Lower leg skin (tissue), 4 donors: ENCODE measurements around the gene CAMK2B. TPM values are rescaled to one million over a fixed set of nuclear protein-coding genes. Genes with fewer than 3 reads are reported as not detected.

ENCODE experiments used
- DNase-seq, 2 donors: peaks; one replicate each; pipeline ENCODE4 v3.0.0-alpha.2; 2019; ENCODE audit warnings: low spot score in 2 of 2
- H3K4me3 ChIP-seq: fragments of 200-600 bp; sonication (generic); 2 replicates; pipeline ENCODE4 v1.5.1; 2017; ENCODE audit warnings: mild to moderate bottlenecking, low read depth; ENCODE audit not compliant: poor library complexity, severe bottlenecking
- CTCF ChIP-seq, 3 donors: fragments of 450-650 bp; IDR thresholded peaks; one replicate each; pipeline ENCODE4 v1.5.1; 2016; ENCODE audit warnings: antibody characterized with exemption in 3 of 3, mild to moderate bottlenecking in 3 of 3, moderate library complexity in 2 of 3
- POLR2A ChIP-seq, 2 donors: fragments of 450-650 bp; IDR thresholded peaks; one replicate each; pipeline ENCODE4 v1.6.1; 2016 to 2017; ENCODE audit warnings: antibody characterized with exemption in 2 of 2, mild to moderate bottlenecking in 1 of 2, moderate library complexity in 1 of 2
- WGBS, 2 donors: methylation state at CpG; one replicate each; pipeline ENCODE4 v1.1.5; 2018; 5-methylcytosine and 5-hydroxymethylcytosine counted together
- intact Hi-C: fragments of 100-400 bp; cut with DNase I; formaldehyde crosslinking; loops from one replicate; pipeline ENCODE4 v1.15.0; 2023; ENCODE audit warnings: low total_unique reads
- total RNA-seq, 4 donors: library from RNA; depleted of rRNA; stranded (reverse); fragments of >200 nt; gene quantifications; one replicate each; pipeline ENCODE4 v1.1.0, GENCODE V29; 2016

Gene CAMK2B
- total RNA-seq, 4 donors from 2014 or later = 0.04 to 2.6 (median 1.1) TPM

- DNase-seq = no peak
- intact Hi-C loops = no loop called here
- TF ChIP-seq POLR2A (IDR thresholded peaks at IDR 0.05) (no peak), CTCF (IDR thresholded peaks at IDR 0.05) (no peak)
- WGBS, 2 donors = 60 to 66% methylated on average over 10 of the region's 10 CpGs
- H3K4me3 ChIP-seq = no peak overlapping the region
These were observed 100.3 kb downstream of the CAMK2B start for GRCh38 chr7:44224974-44225565.

GRCh38 chr7:44224080-44224973 lies 101.1 kb downstream of the CAMK2B start:
- TF ChIP-seq POLR2A (IDR thresholded peaks at IDR 0.05) (no peak), CTCF (IDR thresholded peaks at IDR 0.05) (no peak)
- DNase-seq = no peak
- intact Hi-C loops = no loop called here
- H3K4me3 ChIP-seq = no peak overlapping the region
- 46 to 50% methylated on average over 16 to 18 of the region's 18 CpGs for WGBS, 2 donors

- WGBS, 2 donors = 51 to 52% methylated on average over 4 of the region's 5 CpGs
- H3K4me3 ChIP-seq = no peak overlapping the region
- intact Hi-C loops = no loop called here
- TF ChIP-seq POLR2A (IDR thresholded peaks at IDR 0.05) (no peak), CTCF (IDR thresholded peaks at IDR 0.05) (no peak)
- no peak for DNase-seq
These were observed 101.9 kb downstream of the CAMK2B start for GRCh38 chr7:44223362-44224079.

- DNase-seq = no peak
- 80 to 86% methylated on average over 10 to 11 of the region's 11 CpGs for WGBS, 2 donors
- intact Hi-C loops = no loop called here
- no peak overlapping the region for H3K4me3 ChIP-seq
- TF ChIP-seq POLR2A (IDR thresholded peaks at IDR 0.05) (no peak), CTCF (IDR thresholded peaks at IDR 0.05) (no peak)
These were observed 102.6 kb downstream of the CAMK2B start for GRCh38 chr7:44222776-44223261.

GRCh38 chr7:44222074-44222473 lies 103.3 kb downstream of the CAMK2B start:
- no peak overlapping the region for H3K4me3 ChIP-seq
- TF ChIP-seq POLR2A (IDR thresholded peaks at IDR 0.05) = no peak
- TF ChIP-seq CTCF (IDR thresholded peaks at IDR 0.05) = no peak
- intact Hi-C loops = no loop called here
- no peak for DNase-seq
- 86 to 90% methylated on average over 11 of the region's 11 CpGs for WGBS, 2 donors
